ENCODE data around the gene MYLK2. TPM values are rescaled to one million over a fixed set of nuclear protein-coding genes. Genes with fewer than 3 reads are reported as not detected.

MYLK2 gene
- total RNA-seq: not detected in 2 replicates

DNA sequence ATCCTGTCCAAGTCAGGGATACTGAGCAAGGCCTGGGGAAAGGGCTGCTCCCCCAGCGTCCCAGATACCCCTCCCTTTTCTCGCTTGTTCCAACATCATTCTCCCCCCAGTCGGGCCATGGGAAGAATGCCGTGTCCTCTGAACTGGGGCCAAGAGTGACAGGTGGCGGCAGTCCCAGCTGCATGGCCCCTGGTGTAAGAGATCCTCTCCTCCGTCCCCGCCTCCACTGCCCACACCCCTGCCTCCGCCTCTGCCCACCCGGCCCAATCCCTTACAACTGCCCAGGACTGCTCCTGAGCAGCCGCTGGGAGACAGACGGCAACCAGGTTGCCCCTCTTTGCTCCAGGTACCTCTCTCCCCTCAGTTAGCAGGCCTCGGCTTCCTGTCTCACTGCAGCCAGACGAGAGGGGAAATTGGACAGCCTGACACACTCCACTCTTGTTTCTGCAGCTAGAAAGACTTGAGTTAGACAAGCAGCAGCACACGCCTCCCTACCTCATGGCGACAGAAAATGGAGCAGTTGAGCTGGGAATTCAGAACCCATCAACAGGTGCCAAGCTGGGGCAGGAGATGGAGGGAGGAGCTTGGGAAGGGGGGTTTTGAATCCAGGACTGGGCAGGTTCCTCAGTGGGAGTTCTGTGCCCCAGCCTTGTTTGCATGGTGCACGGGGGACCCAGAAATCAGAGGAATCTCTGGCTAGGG is at the start of gene MYLK2:
Gene MYLK2 (plus strand): TSS at position 274 of the 702 bp plus-strand sequence. CDS start 225 bp downstream, at position 499.

DNA sequence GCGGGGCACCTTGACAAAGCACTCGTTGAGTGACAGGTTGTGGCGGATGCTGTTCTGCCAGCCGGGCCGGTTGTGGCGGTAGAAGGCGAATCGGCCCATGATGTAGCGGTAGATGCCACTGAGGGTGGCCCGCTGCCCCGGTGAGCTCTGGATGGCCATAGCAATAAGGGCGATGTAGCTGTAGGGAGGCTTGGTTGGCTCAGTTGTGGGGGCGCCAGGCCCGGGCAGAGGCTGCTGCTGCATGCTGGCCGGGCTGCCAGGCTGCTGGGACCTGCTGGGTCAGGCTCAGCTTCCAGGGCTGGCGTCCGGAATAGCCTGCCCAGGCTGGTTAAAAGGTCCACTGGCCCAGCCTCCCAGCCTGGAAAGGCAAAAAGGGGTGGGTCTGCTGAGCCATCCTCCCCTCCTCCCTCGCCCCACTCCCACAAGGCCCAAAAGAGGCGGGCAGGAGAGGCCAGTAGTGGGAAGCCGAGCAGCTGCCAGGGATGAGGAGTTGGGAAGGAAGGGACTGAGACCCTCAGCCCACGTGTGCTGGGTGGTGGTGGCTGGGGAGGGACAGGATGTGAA is 26.2 kb downstream of the MYLK2 start, which contains the start of gene FOXS1:
Gene FOXS1 (minus strand): TSS at position 305 of the 564 bp plus-strand sequence. CDS start 62 bp downstream, at position 243.

DNA sequence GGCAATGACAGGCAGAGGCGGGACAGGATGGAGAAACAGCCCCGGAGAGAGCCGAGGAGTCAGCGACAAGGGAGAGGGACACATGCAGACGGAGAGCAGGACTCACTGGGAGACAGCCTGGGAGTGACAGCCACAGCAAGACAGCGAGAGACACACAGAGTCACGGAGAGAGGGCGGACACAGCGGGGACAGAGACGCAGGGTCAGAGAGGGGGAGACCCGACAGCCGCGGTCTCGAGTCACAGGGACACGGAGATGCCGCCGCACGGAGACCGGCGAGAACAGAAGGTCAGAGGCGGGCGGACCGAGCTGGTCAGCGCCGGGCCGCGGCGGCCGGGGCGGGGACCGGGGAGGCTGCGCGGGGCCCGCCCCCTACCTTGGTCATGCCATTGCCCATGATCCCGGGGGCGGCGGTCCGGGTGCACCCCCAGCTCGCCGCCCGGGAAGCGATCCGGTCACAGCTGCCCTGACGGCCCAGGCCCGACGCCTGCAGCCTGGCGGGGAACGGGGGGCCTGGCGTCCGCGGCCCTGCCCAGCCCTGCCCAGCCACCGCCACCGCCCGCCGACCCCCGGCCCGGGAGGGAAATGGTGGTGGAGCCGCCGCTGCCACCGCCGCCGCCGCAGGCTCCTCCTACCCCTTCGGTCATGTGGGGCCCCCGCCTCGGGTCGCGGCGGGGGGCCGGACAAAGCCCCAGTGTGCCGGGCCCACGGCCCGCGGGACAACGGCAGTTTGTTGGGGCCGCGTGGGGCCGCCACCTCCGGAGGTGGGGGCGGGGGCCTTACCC is 51.0 kb downstream of the MYLK2 start, which contains the start of the genes DUSP15 and TTLL9:
Gene DUSP15 (minus strand): TSS at position 586 of the 784 bp plus-strand sequence. CDS start 190 bp downstream, at position 396.
Gene TTLL9 (plus strand): TSS at position 693 of the 784 bp plus-strand sequence. CDS start 493 bp downstream, outside the sequence.

Other genes starting within 250 kb of the MYLK2 start
- gene ID1, start 214.1 kb upstream of the MYLK2 start, total RNA-seq: 277 and 305 TPM in 2 replicates
- not detected in 2 replicates for gene COX4I2, start 181.4 kb upstream of the MYLK2 start, total RNA-seq
- 61.6 and 72.2 TPM in 2 replicates for gene BCL2L1, start 96.5 kb upstream of the MYLK2 start, total RNA-seq
- gene TPX2, start 80.1 kb upstream of the MYLK2 start, total RNA-seq: 6.8 and 6.9 TPM in 2 replicates
- 0.31 TPM in 1 of 2 replicates, not detected in the other for gene FOXS1, start 26.2 kb downstream of the MYLK2 start, total RNA-seq
- 0.34 TPM in 1 of 2 replicates, not detected in the other for gene DUSP15, start 51.2 kb downstream of the MYLK2 start, total RNA-seq
- gene TTLL9, start 51.3 kb downstream of the MYLK2 start, total RNA-seq: not detected in 2 replicates
- gene PDRG1, start 132.7 kb downstream of the MYLK2 start, total RNA-seq: 6.1 and 7.9 TPM in 2 replicates
- gene XKR7, start 148.8 kb downstream of the MYLK2 start, total RNA-seq: not detected in 2 replicates
- gene CCM2L, start 191.1 kb downstream of the MYLK2 start, total RNA-seq: 0.06 TPM in 1 of 2 replicates, not detected in the other
- not detected in 2 replicates for gene HCK, start 232.9 kb downstream of the MYLK2 start, total RNA-seq

All from cardiac ventricle fibroblast (primary cell).